HG03039 (cell line): ENCODE measurements around the gene CFAP65.

ENCODE experiments used
- ATAC-seq: cut with Tn5 transposase; IDR thresholded peaks from one replicate; pipeline ENCODE4 v1.9.1; 2021; ENCODE audit warnings: mild to moderate bottlenecking, moderate library complexity; ENCODE audit not compliant: unreplicated experiment

CFAP65 gene

DNA sequence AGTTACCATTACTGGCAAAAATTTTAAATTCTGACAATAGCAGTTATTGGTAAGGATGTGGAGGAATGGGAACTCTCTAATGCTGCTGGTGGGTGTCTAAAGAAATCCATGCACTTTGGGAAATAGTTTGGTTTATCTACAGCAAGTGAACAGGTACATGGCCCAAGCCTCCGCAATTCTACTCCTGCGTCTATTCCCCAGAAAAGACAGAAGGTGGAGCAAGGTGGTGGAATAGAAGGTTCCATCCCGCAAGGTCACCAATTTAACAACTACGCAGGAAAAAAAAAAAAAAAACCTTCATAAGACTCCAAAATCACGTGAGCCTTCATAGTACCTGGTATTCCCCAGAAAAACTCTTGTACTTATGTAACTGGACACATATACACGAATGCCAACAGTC lies 6.5 kb downstream of the CFAP65 start:
- no peak for ATAC-seq

DNA sequence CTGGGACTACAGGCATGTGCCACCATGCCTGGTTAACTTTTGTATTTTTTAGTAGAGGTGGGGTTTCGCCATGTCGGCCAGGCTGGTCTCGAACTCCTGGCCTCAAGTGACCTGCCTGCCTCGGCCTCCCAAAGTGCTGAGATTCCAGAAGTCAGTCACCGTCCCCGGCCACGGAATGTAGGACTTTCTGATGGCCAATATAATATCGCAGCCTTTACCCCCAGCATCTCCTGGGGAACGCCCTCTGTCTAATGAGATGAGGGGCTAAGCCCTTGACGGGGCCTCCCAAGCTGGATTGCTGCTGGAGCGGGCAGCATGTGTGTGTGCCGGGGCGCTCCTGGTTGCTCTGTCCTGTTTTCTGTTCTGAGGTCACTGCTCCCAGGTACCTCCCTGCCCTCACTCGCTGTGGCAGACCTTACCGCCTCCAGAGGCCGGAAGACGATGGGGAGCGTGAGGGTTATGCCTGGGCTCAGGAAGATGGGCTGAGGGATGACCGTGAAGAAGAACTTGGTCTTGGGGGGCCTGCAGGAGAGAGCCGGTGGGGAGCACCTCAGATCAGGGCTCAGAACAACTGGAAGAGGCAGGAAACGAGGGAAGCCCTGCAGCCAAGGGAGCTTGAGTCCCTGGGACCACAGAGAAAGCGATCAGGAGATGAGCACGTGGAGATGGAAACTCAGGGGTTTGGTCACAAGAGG lies 9.1 kb downstream of the CFAP65 start:
- no peak for ATAC-seq

DNA sequence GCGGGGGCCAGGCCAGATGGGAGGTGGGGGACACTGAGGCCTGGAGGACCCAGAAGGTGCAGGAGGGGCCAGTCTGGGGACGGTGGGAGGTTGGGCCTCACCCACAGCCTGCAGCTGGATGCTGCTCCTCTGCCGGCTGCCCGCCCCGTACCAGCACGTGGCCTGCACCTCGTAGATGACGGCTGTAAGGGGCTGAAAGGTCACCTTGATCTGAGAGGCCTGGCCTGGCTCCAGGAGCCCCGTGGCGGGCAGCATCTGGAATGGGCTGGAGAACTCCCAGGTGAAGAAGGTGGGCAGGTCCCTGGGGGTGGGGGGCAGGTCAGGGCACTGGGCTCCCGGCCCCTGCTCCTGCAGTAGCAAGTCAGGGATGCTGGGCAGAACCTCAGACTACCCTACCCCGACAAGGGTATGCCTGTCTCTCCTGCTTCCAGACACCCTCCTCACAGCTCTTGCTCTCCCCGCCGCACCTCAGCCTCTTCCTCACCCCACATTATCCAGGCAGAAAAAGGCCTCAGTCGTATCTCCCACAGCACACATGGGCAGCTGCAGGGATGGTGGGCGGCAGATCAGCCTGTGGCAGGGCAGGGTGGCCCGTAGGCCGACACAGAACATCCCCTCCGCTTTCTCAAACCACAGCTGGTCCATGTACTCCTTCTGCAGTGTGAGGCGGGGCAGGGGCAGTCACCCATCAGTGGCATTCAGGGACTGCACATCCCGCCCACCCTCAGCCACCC lies 10.1 kb downstream of the CFAP65 start:
- ATAC-seq = no peak

DNA sequence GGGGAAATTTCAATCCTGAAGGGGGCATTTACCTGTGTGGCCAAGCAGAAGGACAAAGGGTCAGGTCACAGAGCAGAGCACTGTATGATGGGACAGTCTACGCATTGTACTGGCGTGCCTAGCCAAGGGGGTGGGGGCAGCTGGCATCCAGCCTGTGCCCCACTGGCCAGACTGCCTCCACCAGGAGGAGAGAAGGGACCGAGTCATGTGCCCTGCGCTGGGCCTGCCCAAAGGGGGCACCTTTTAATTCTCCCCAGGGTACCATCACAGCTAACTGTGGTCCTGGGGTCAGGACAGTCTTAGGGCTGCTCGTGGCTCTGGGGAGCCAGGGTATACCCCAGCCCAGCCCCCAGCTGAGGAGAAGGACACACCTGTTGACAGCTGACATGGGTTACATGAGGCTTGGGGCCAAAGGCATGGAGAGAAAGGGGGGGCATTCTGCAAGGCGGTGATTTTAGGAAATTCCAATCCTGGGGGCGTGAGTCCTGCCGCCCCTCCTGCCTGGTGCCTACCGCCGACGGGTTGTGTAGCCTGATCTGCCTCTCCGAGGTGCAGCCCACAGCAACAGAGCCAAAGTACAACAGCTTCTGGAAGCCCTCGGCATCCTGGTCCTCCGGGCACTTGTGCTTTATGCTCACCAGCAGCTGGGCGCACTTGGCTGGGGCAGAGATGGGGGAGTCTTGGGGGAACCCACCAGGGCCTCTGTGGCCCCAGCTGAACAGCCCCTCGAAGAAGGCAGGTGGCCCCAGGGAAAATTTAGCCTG lies 11.0 kb downstream of the CFAP65 start:
- ATAC-seq = no peak

DNA sequence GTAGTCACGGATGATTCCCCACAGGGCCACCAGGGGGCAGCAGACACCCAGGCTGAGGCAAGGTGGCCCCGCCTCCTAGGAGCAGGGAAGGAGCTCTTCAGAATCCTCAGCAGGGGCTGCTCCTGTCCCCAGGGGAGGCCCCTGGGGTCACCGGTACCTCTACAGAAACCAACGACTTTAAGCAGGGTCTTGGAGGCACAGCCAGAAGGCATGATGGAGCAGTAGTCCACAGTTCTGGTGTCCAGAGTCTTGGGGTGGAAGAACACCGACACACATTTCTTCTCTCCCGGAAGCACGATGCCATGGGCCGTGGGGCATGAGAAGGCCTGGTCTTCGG lies 11.5 kb downstream of the CFAP65 start:
- ATAC-seq = peak; percentile 47

DNA sequence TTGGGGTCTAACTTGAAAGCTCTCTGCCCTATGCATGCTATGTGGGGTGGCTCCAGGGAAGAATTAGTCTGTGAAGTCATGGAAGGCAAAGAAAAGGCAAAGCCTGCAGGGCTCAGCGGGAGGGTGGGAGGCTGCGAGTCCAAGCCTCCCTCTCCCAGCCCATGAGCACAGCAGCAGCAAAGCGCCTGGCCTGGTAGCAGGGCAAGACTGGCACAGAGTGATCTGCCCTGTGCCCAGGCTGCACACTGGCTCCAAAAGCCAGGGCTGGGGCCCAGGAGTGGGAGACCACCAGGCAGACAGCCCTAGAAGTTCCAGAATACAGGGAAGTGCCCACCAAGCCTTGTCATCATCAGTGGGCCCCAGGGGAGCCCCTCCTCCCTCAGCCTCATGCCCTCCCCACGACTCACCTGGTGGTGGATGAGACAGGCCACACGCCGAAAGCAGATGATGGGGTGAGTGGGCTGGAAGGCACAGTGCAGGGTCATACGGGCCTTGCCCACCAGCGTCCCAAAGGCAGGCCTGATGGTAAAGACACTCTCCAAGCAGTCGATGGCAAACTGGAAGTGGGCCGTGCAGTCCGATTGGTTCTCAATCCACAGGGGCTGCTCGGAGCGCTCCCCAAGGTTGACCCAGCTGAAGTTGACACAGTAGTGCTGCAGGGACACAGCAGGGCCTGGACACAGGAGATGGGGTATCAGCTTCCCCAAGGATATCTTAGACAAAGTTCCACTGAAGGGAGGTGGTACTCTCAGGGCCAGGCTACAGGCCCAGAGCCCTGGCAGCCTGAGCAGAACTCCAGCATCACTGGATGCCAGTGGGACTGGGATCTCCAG lies 12.1 kb downstream of the CFAP65 start:
- no peak for ATAC-seq

DNA sequence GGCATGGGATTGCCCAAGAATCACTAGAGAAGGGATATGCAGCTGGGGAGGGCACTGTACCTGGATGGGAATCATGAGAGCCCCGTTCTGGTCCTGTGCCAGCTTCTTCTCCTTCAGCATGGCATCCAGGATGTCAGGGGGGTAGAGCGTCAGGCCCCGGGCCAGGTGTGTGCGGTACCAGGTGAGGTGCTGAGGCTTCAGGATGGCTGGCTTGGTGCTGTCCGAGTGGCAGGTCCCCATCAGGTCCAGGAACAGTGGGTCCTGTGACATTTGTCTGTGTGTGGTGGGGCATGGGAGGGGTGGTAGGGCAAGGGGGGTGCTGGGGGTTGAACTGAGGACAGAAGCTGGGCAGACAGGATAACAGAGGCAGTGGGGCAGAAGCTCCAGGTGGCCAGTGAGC lies 13.2 kb downstream of the CFAP65 start:
- ATAC-seq = no peak

DNA sequence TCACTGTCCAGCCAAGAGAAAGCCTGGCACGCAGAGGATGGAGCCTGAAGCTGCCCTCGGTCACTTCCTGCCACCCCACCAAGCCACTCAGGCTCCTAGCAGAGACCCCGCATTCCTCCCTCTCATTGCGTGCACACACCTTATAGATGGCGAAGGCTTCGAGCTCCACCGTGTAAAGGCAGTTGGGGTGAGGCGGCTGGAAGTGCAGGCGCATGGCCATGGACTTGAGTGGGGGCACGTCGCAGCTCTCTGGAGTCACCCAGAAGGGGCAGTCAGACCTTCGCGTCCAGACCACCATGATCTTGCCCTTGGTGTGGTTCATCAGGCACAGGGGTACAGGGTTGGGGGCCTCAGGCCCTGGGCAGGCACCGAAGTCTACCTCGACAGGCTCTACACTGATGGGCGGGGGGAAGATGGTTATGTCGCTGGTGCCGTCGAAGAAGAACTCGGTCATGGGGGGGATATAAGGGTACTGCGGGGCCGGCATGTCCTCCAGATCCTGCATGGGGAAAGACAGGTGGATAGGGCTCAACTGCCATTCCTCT lies 13.7 kb downstream of the CFAP65 start:
- ATAC-seq = no peak

DNA sequence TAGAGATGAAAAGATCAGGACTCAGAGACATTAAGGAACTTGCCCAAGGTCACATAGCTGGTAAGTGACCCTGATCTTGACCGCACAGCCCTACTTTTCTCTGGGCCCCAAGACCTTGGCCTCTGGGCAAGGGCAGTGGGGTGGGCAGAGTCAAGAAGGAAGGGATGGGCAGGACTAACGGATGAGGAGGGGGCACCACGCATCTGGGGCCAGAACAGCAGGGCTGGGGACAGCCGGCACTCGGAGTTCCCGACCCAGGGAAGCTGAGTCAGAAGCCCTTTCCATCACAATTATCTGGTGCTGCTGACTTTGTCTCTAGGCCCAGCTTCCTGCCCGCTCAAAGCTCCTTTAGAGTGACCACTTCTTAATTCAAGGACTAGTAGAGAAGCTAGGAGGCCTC lies 14.4 kb downstream of the CFAP65 start:
- no peak for ATAC-seq

DNA sequence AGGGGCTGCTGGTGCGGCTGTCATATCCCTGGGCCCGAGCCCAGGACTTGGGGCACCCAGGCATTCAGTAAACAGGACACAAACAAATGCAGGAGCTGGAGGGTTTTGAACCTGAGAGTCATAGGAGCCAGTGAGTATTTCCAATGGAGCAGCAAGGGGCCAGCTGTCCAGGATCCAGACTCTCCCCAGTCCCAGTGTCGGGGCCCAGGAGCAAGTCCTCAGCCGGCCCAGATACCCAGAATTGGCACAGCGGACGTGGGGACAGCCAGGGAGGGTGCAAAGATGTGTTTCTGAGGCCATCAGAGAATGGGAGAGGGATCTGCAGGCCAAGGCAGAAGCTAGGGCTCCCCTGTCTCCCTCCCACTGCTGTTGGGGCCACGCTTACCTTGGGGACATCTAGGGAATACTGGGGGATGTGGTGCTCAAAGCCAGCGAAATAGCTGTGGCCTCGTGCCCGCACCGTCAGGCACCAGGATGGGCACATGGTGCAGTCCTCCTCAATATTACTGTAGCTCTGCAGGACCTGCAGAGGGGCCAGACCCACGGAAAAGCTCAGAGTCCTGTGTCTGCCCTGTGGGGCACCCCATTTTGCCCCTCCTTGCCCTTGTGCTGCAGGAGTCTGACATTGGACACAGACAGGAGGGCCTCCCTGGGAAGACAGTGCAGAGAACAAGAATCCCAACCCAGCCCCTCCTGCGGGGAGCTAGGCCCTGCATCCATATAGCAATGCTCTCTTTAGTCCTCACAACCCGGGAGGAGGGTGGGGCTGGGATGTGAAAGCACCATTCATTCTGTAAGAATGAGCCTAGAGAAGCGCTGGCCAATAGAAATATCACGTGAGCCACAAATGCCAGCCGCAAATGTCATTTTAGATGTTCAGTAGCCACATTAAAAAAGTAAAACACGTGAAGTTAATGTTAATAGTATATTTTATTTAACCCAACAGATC lies 15.4 kb downstream of the CFAP65 start:
- ATAC-seq = no peak

DNA sequence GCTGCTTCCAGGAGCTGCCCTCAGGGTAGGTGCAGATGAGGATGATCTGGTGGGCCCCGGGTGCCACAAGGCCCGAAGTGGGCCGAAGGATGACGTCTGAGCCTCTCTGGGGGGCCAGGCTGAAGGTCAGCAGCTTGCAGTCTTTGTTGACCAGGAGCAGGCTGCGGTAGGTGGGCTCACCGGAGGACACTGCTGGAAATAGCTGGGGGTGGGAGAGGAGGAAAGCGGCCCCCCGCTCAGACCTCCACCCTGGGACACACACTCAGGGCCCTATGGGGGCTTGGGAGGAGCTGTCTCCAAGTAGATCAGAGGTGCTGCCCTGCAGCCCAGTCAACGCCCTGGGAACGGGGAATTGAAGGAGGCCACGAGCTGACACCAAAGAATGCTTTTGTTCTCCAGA lies 17.3 kb downstream of the CFAP65 start:
- no peak for ATAC-seq

DNA sequence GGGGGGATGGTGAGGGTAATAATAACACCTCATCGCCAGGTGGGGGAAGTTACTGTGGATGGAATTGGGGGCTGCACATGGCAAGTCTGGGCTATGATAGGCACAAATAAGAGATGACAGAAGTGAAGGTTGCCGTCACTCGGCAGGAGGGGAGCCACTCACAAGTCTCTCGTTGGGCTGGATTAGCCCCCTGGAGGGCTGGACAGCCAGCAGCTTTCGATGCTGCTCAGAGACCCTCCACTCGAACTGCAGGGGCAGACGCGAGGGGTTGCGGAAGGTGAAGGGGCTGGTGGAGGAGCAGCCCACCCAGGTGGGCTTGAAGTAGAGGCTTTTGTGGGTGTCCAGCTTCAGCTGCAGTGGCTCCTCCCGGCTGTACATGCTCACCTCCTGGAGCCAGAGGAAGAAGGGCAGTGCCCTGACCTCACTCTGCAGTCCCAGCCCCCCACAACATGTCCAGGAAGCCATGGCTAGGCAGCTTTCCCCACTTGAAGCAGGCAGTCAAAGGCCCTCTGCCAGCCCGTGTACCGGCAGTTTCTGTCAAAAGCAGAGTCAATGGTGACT lies 18.2 kb downstream of the CFAP65 start:
- ATAC-seq = no peak

DNA sequence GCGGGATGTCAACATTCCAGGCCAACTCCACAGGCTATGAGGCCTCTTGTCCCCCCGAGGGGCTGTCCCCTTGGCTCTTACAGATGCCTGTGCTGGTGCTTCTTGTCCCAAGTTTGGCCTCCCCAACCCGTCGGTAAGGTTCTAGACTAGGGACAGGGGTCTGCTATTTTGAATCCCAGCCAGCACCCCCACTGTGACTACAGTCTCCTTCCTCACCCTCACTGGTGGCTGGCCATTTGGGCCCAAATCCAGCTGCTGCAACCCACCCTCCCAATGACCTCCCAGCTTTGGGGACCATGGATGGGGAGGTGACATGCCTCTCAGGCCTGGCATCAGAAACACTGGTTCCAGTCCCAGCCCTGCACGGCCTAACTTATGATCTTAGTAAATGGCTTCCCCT lies 18.7 kb downstream of the CFAP65 start:
- ATAC-seq = no peak

DNA sequence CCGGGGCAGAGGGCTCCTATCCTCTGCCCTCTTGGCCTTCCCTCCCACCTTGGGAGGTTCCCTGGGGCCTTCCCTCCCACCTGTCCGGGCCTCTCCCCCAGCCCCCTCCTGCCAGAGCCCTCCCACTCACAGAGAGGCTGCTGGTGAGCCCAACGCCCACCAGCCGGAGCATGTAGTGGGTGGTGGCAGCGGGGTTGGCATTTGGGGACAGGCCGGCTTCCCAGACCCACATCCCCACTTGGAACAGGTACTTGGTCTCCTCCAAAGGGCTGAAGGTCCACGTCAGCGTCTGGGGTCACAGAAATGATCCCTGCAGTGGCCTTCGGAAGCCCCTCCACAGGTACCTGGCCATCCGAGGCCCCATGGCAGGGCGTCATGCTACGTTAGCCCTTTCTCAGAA lies 19.3 kb downstream of the CFAP65 start:
- no peak for ATAC-seq

DNA sequence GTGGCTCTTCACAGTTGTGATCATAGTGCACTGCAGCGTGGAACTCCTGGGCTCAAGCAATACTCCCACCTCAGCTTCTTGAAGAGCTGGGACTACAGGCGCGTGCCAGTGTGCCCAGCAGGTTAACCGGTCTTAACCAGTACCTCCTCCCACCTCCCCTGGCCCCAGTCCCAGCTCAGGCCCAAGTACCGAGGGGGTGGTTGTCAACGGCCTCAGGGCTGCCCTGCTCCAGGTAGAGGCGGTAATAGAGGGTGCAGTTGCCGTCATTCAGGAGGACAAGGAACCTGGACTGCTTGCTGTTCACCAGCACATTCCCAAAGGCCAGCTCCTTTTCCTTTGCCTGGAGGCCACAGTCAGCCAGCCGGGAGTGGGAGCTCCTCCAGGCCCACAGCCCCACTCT lies 19.7 kb downstream of the CFAP65 start:
- ATAC-seq = no peak

DNA sequence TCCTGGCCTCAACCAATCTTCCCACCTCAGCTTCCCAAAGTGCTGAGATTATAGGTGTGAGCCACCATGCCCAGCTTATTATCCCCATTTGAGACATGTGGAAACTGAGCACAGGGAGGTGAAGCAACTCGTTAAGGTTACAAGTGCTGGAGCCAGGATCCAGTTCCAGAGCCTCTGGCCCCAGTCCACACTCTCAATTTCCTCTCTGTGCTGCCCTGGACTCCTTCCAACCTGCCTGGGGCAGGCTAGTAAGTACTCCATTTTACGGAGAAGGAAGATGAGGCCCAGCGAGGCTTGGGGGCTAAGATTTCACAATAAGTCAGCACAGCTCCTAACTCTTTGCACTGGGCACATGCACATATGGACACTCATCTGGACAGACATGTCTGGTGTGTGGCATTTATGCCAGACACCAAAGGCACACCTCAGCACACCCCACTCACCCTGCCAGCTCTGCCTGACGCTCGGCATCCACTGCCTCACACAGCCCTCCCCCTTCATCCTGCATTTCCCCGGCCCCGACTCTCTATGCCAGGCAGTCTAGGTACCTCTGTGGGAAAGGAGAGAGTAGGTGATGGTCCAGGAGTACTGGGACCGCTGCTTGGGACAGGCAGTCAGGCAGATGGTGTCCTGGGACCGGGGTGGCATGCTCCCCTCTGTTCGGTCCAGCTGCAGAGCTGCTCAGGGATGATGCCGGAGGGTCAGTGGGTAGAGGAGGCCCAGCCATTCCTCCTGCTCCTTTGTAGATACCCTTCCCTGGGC lies 20.5 kb downstream of the CFAP65 start:
- ATAC-seq = no peak

DNA sequence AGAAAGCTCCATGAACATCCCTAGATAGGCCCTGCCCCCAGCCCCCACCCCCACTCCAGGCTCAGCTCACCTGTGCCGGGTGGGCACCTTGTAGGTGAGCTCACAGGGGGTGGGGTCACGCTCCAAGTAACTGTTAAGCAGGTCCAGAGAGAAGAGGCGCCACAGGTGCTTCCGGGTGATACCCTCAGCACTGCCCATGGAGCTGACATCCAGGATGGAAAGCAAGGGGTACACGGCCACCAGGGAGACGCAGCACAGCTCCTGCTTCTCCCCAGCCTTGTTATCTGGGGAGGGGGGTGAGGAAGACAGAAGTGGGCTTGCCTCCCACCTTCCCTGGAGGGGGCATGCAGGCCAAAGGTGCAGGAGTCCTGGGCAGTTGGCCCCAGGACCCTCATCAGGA lies 21.9 kb downstream of the CFAP65 start:
- ATAC-seq = no peak

DNA sequence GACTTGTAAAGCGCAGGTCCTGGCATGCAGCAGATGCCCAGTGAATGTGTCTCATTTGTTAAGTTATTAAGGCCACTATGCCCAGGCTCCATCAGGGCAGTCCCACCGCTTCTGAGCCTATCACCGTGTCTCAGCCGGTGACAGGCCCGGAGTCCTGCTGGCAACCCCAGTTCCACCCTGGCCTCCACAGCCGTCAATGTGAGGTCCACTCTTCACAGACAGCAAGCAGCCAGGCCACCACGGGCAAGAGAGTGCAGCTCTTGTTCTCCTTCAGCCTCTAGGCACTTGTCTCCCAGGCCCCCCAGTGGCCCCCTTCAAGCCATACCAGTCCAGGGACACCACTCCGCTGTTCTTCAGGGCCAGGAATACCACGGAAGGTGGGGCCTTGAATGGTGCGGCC lies 22.6 kb downstream of the CFAP65 start:
- ATAC-seq = no peak

DNA sequence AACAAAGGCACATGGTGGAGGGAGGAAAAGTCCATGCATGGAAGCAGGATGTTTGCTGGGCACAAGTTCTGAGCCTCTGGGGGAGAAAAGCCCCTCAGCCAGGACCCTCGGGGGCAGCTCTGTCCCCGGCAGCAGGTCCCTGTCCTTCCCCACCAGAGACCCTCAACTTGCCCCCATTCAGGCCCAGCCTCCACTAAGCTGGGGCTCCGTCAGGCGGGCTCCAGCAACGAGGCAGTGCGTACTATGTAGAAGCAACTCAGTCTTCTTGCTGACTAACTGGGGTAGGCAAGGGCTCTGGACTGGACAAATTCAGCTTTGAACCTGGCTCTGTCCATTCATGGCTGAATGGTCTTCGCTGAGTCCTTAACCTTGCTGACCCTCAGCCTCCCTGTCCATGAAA lies 23.0 kb downstream of the CFAP65 start:
- no peak for ATAC-seq
